Measurements from ENCODE around the gene NUDT3.
"Not testable (repeated sequence)": the region's sequence is repeated elsewhere in the genome, so short reads cannot be mapped to it uniquely, and the experiment has no call there.

NUDT3 gene

GRCh38 chr6:34328969-34329368 is 63.5 kb downstream of the NUDT3 start:
- no peak for TF ChIP-seq CTCF (IDR thresholded peaks at IDR 0.05)
- no peak for TF ChIP-seq ZFX (IDR thresholded peaks at IDR 0.05; ENCODE audit: borderline replicate concordance)
- H3K27ac ChIP-seq: no peak overlapping the region

GRCh38 chr6:34327313-34328205 is 64.9 kb downstream of the NUDT3 start:
- not testable (repeated sequence) for H3K27ac ChIP-seq

DNA sequence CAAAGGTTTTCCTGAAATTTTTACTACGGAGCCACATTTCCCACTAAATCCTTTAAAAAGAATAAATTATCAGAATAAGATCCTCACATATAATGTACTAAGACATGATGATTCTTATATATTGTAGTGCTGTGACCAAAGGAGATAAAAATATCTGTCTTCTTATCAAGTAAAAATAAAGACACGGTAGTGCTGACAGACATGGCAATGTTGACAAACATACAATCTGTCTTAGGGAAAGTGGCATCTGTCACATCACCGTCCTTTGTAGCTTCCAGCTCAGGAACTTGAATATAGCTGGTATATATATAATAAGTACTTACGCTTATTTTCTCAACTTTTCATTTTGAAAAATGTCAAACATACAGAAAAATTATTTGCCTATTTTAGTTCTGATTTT is 66.8 kb downstream of the NUDT3 start:
- no peak overlapping the region for H3K27ac ChIP-seq
- TF ChIP-seq ZFX (IDR thresholded peaks at IDR 0.05; ENCODE audit: borderline replicate concordance) (no peak), CTCF (IDR thresholded peaks at IDR 0.05) (no peak)

DNA sequence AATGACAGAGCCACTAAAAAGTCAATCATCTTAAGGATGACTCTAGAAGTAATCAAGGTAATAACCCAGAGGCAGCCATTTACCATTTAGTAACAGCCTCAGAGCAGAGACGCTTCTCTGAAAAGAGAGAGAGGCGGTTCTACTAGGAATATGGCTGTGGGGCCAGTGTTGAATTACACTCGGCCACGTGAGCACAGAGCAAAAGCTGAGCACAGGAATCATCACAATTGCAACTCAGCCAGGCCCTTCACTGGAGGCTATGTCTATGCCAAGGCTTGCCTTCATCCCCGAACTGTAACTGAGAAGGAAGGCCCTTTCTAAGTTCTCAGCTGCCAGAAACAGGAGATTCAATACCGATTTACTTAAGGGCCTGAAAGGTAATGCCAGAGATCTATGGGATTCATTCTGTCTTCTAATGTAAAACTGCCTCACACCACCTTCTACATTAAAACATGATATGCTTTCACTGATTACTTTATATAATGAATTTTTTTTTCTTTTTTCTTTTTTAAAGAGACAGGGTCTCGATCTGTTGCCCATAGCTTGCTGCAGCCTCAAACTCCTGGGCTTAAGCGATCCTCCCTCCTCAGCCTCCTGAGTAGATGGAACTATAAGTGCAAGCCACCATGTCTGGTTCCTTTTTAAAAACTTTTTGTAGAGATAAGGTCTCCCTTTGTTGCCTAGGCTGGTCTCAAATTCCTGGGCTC is 67.6 kb downstream of the NUDT3 start:
- TF ChIP-seq CTCF (IDR thresholded peaks at IDR 0.05) (no peak), ZFX (IDR thresholded peaks at IDR 0.05; ENCODE audit: borderline replicate concordance) (no peak)
- peak overlapping the region; percentile 61 for H3K27ac ChIP-seq

DNA sequence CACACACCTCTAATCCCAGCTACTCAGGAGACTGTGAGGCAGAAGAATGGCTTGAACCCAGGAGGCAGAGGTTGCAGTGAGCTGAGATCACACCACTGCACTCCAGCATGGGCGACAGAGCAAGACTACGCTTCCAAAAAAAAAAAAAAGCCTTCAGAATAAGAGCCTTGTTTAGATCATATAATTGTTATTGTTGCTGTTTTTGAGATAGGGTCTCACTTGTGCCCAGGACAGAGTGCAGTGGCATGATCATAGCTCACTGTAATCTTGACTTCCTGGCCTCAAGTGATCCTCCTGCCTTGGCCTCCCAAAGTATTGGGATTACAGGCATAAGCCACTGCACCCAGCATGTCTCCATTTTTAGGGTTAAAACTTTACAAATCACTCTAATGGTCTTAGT is 68.2 kb downstream of the NUDT3 start:
- H3K27ac ChIP-seq: peak overlapping the region; percentile 61

DNA sequence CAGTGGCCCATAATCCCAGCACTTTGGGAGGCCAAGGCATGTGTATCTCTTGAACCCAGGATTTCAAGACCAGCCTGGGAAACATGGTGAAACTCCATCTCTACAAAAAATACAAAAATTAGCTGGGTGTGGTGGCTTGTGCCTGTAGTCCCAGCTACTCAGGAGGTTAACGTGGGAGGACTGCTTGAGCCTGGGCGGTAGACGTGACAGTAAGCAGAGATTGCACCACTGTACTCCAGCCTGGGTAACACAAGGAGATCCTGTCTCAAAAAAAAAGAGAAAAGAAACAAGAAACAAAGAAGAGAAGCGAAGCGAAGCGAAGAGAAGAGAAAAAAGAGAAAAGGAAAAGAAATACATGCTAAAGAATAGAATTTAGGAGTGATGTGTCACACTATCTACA is 69.2 kb downstream of the NUDT3 start:
- TF ChIP-seq ZFX (IDR thresholded peaks at IDR 0.05; ENCODE audit: borderline replicate concordance) (no peak), CTCF (IDR thresholded peaks at IDR 0.05) (no peak)
- H3K27ac ChIP-seq: no peak overlapping the region

GRCh38 chr6:34322732-34323131 is 69.7 kb downstream of the NUDT3 start:
- no peak overlapping the region for H3K27ac ChIP-seq
- TF ChIP-seq ZFX (IDR thresholded peaks at IDR 0.05; ENCODE audit: borderline replicate concordance) (no peak), CTCF (IDR thresholded peaks at IDR 0.05) (no peak)

DNA sequence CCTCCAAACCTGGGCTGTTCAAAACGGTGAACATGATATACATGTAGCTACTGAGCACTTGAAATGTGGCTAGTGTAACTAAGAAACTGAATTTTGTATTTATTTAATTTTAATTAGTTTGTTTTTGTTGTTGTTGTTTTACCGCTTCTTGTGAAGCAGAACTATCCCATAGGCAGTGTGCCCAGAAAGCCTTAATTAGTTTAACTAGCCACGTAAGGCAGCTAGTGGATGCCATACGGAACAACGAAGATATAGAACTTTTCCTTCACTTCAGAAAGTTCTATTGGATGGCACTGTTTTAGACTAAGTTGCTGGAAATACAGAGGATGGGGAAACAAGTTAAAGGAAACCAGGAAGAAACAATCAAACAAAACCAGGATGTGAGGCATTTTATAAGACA is 70.6 kb downstream of the NUDT3 start:
- no peak for TF ChIP-seq CTCF (IDR thresholded peaks at IDR 0.05)
- no peak for TF ChIP-seq ZFX (IDR thresholded peaks at IDR 0.05; ENCODE audit: borderline replicate concordance)
- H3K27ac ChIP-seq: no peak overlapping the region

Measured in 22Rv1 (cell line).